Small intestine (tissue), 16 donors: Measurements from ENCODE around the gene TGFB2. TPM values are rescaled to one million over a fixed set of nuclear protein-coding genes. Genes with fewer than 3 reads are reported as not detected.
A peak's percentile ranks its signal among the peaks of the same experiment; 100 is the strongest.

ENCODE experiments used
- DNase-seq, 2 donors: peaks; one replicate each; pipeline versions ENCODE4 v3.0.0 to v3.0.0-alpha.2; 2013
- FAIRE-seq: peaks from 2 replicates; lab custom pipeline; 2012; peaks lifted over from hg19 to GRCh38; lab: Jason Lieb, UNC
- H3K27ac ChIP-seq, 3 donors: one replicate each; pipeline ENCODE4 v1.5.1; 2013; ENCODE audit warnings: low read length in 2 of 3, mild to moderate bottlenecking in 2 of 3, control low read depth in 1 of 3, inconsistent platforms in 1 of 3, low read depth in 1 of 3, moderate library complexity in 1 of 3
- H3K27me3 ChIP-seq, 3 donors: one replicate each; pipeline ENCODE4 v1.6.1; 2013; ENCODE audit warnings: low read length in 3 of 3, inconsistent platforms in 1 of 3; ENCODE audit not compliant: control insufficient read depth in 3 of 3, insufficient read depth in 3 of 3
- H3K36me3 ChIP-seq, 3 donors: one replicate each; pipeline ENCODE4 v1.6.1; 2013; ENCODE audit warnings: low read length in 3 of 3, inconsistent platforms in 1 of 3, low read depth in 1 of 3, mild to moderate bottlenecking in 1 of 3, moderate library complexity in 1 of 3; ENCODE audit not compliant: control insufficient read depth in 3 of 3, insufficient read depth in 2 of 3
- H3K4me1 ChIP-seq, 3 donors: one replicate each; pipeline ENCODE4 v1.6.1; 2013; ENCODE audit warnings: low read length in 2 of 3, inconsistent platforms in 1 of 3, low read depth in 1 of 3, mild to moderate bottlenecking in 1 of 3, moderate library complexity in 1 of 3; ENCODE audit not compliant: control insufficient read depth in 3 of 3, insufficient read depth in 2 of 3
- H3K4me3 ChIP-seq, 3 donors: one replicate each; pipeline ENCODE4 v1.5.1; 2013; ENCODE audit warnings: low read length in 3 of 3, control low read depth in 1 of 3, inconsistent platforms in 1 of 3, low read depth in 1 of 3, mild to moderate bottlenecking in 1 of 3, moderate library complexity in 1 of 3
- H3K9me3 ChIP-seq, 2 donors: one replicate each; pipeline ENCODE4 v1.6.1; 2013; ENCODE audit warnings: low read depth in 1 of 2, low read length in 1 of 2; ENCODE audit not compliant: control insufficient read depth in 2 of 2, insufficient read depth in 1 of 2
- WGBS, 3 donors: extraction: QIAGEN DNeasy Blood & Tissue Kit; methylation state at CpG; one replicate each; pipeline ENCODE4 v1.1.7; 2013; 5-methylcytosine and 5-hydroxymethylcytosine counted together
- long read RNA-seq, 10 donors: transcript quantifications; one replicate each; lab custom pipeline, GENCODE V29; 2026
- polyA plus RNA-seq, 4 donors: library from polyadenylated mRNA; stranded (reverse) in 3 of 4; unstranded in 1 of 4; fragments of 200-250 nt in 3 of 4; fragments of 120-200 nt in 1 of 4; gene quantifications; one replicate each; pipeline versions ENCODE4 v1.2.1 to v1.2.3, GENCODE V29; 2013
- donor health status: healthy with polysubstance abuse.
- donor health status: control.
- donor health status: control.
- donor health status: Bipolar disorder and iron deficiency.
- donor health status: healthy.

TGFB2 gene
- under 1 TPM in 3 of 4 donors, not detected in 1; 0.49 to 0.95 (median 0.81) TPM for polyA plus RNA-seq
- long read RNA-seq, donor 1: 0 reads
- long read RNA-seq, donor 2: 0 reads
- long read RNA-seq, donor 3, full-length matches to known transcripts: 2 of 2 reads
- long read RNA-seq, donor 3, partial matches to known transcripts: 0 of 2 reads
- long read RNA-seq, donor 3, other reads (novel, unspliced or antisense): 0 of 2 reads
- long read RNA-seq, donor 4: 0 reads
- long read RNA-seq, donor 5: 0 reads
- long read RNA-seq, donor 6, full-length matches to known transcripts: 1 of 1 reads
- long read RNA-seq, donor 6, partial matches to known transcripts: 0 of 1 reads
- long read RNA-seq, donor 6, other reads (novel, unspliced or antisense): 0 of 1 reads
- long read RNA-seq, donor 7: 0 reads
- long read RNA-seq, donor 8, full-length matches to known transcripts: 1 of 1 reads
- long read RNA-seq, donor 8, partial matches to known transcripts: 0 of 1 reads
- long read RNA-seq, donor 8, other reads (novel, unspliced or antisense): 0 of 1 reads
- long read RNA-seq, donor 9: 0 reads
- long read RNA-seq, donor 10, full-length matches to known transcripts: 4 of 4 reads
- long read RNA-seq, donor 10, partial matches to known transcripts: 0 of 4 reads
- long read RNA-seq, donor 10, other reads (novel, unspliced or antisense): 0 of 4 reads

- no peak for FAIRE-seq
Measured at GRCh38 chr1:218344814-218345672, at the start of gene TGFB2. TSS of gene TGFB2 (plus strand) at chr1:218345336. CDS start at chr1:218346702, 1,366 bp downstream.

DNA sequence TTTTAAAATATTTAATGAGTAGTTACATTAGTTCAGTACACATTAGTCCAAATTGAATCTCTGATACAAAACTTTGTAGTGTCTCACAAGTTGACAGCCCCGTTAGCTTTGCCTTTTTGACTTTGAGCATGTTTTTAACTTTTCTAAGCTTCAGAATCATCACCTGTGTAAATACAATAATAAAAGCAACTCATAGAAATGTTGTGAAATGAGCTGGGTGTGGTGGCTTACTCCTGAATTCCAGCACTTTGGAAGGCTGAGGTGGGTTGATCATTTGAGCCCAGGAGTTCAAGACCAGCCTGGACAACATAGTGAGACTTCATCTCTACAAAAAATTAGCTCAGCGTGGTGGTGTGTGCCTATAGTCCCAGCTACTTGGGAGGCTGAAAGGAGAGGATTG, 49.0 kb upstream of the TGFB2 start:
- 76 to 89% (median 85%) methylated on average over 2 of the region's 2 CpGs for WGBS, 3 donors
- no peaks in the 10 kb centered on the region for H3K27me3 ChIP-seq
- peaks cover 0 to 5% (median 0%) of the 10 kb centered on the region in 3 donors for H3K36me3 ChIP-seq
- no peak for FAIRE-seq
- no peaks in the 10 kb centered on the region for H3K4me1 ChIP-seq
- no peaks in the 10 kb centered on the region for H3K9me3 ChIP-seq
- H3K4me3 ChIP-seq: no peak overlapping the region
- DNase-seq: no peak
- no peak overlapping the region for H3K27ac ChIP-seq

More at GRCh38 chr1:218344814-218345672, at the start of gene TGFB2:
- H3K4me3 ChIP-seq: peak within 1 kb of the TSS; percentile 48 to 59 (median 54)
- peak; percentile 10 to 58 for DNase-seq
- H3K9me3 ChIP-seq: no peaks in the 10 kb centered on the region
- H3K36me3 ChIP-seq: no peaks in the 10 kb centered on the region
- H3K27me3 ChIP-seq: peaks cover 5 to 43% (median 5%) of the 10 kb centered on the region in 3 donors
- 2 to 7% (median 5%) methylated on average over 22 of the region's 22 CpGs for WGBS, 3 donors
- peak within 1 kb of the TSS in 2 of 3 donors; percentile 30 to 66 for H3K27ac ChIP-seq
- peaks cover 0 to 10% (median 0%) of the 10 kb centered on the region in 3 donors for H3K4me1 ChIP-seq

- Histone ChIP-seq H3K27ac (no peak overlapping the region), H3K4me1 (no peaks in the 10 kb centered on the region), H3K27me3 (no peaks in the 10 kb centered on the region), H3K4me3 (no peak overlapping the region), H3K9me3 (no peaks in the 10 kb centered on the region), H3K36me3 (peaks cover 0 to 5% (median 0%) of the 10 kb centered on the region in 3 donors)
- FAIRE-seq (no peak), DNase-seq (no peak)
- 30 to 58% (median 50%) methylated on average over 2 of the region's 2 CpGs for WGBS, 3 donors
Measured at GRCh38 chr1:218297461-218297860, 47.7 kb upstream of the TGFB2 start.

DNA sequence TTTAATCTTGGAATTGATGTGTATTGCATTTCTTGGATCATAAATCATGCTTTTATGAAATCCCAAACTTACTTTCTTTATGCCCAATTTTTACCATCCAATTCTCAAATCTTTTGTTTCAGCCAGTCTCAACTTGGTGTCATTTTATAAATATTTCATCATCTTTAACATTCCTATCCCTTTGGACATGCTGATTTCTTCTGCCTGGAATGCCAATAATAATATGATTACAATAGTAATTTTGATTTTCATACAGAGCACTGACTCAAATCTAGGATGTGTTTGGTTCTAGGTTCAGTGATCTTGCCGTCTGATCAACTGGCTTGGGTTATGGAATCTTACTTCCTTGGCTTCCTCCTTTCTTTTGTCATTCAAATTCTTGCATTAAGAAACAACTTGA, 47.3 kb upstream of the TGFB2 start:
- FAIRE-seq (no peak), DNase-seq (no peak)
- no peaks in the 10 kb centered on the region for H3K4me1 ChIP-seq
- H3K27ac ChIP-seq: no peak overlapping the region
- H3K4me3 ChIP-seq: no peak overlapping the region
- peaks cover 0 to 5% (median 0%) of the 10 kb centered on the region in 3 donors for H3K36me3 ChIP-seq
- no peaks in the 10 kb centered on the region for H3K9me3 ChIP-seq
- WGBS, 3 donors: 81 to 97% (median 92%) methylated on average over 1 of the region's 1 CpG
- no peaks in the 10 kb centered on the region for H3K27me3 ChIP-seq

GRCh38 chr1:218298398-218298797, 46.7 kb upstream of the TGFB2 start:
- no peak for DNase-seq
- Histone ChIP-seq H3K9me3 (no peaks in the 10 kb centered on the region), H3K4me3 (no peak overlapping the region), H3K27ac (no peak overlapping the region), H3K27me3 (no peaks in the 10 kb centered on the region), H3K36me3 (peaks cover 0 to 5% (median under 1%) of the 10 kb centered on the region in 3 donors), H3K4me1 (no peaks in the 10 kb centered on the region)
- no peak for FAIRE-seq
- 80 to 92% (median 87%) methylated on average over 4 of the region's 4 CpGs for WGBS, 3 donors

GRCh38 chr1:218299416-218299815, 45.7 kb upstream of the TGFB2 start:
- Histone ChIP-seq H3K27ac (no peak overlapping the region), H3K9me3 (no peaks in the 10 kb centered on the region), H3K27me3 (no peaks in the 10 kb centered on the region), H3K4me3 (no peak overlapping the region), H3K4me1 (no peaks in the 10 kb centered on the region), H3K36me3 (peaks cover 0 to 2% (median under 1%) of the 10 kb centered on the region in 3 donors)
- DNase-seq (no peak), FAIRE-seq (no peak)
- WGBS, 3 donors: 82 to 90% (median 88%) methylated on average over 2 of the region's 2 CpGs

DNA sequence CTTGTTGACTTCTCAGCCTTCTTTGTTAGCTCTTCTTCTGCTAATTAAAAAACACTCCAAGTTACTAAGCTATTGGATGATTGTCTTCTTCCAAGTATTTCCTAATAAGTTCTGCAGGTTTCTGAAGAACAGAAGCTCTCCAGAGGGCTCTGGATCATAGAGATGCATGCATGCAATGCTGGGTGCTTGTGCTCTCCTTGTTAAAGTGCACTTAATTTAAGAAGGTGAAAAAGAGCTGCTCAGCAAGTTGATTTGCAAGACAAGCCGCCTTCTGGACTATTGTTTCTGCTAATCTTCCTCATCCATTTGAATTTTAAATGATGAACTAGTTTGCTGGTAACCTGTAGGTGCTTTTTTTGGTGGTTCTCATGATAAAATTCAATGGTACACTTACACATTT, 43.9 kb upstream of the TGFB2 start:
- WGBS, 3 donors: 88 to 100% (median 96%) methylated on average over 1 of the region's 1 CpG
- H3K4me3 ChIP-seq: no peak overlapping the region
- H3K36me3 ChIP-seq: peaks cover under 1 to 6% (median 3%) of the 10 kb centered on the region in 3 donors
- no peaks in the 10 kb centered on the region for H3K27me3 ChIP-seq
- DNase-seq: no peak
- no peaks in the 10 kb centered on the region for H3K9me3 ChIP-seq
- no peak overlapping the region for H3K27ac ChIP-seq
- no peaks in the 10 kb centered on the region for H3K4me1 ChIP-seq
- no peak for FAIRE-seq

- Histone ChIP-seq H3K4me1 (no peaks in the 10 kb centered on the region), H3K27me3 (no peaks in the 10 kb centered on the region), H3K9me3 (no peaks in the 10 kb centered on the region), H3K27ac (no peak overlapping the region), H3K36me3 (peaks cover 2 to 6% (median 3%) of the 10 kb centered on the region in 3 donors), H3K4me3 (no peak overlapping the region)
- DNase-seq (no peak), FAIRE-seq (no peak)
- 88 to 93% (median 92%) methylated on average over 3 of the region's 3 CpGs for WGBS, 3 donors
Measured at GRCh38 chr1:218302155-218302554, 43.0 kb upstream of the TGFB2 start.
